Activated CD4-positive, alpha-beta T cell treated with anti-CD3 and anti-CD28 coated beads, Interleukin-2, amount 50 U/mL, for 48 hours (primary cell): Measurements from ENCODE around the gene MLIP.

Experiments used
- DNase-seq, 2 experiments: peaks; one replicate each; pipeline ENCODE4 v3.0.0-alpha.2; 2020

The MLIP gene

GRCh38 chr6:54286141-54286540, 174.9 kb downstream of the MLIP start:
- no peak for DNase-seq

GRCh38 chr6:54288474-54288873, 177.2 kb downstream of the MLIP start:
- DNase-seq = no peak

GRCh38 chr6:54289426-54289825, 178.2 kb downstream of the MLIP start:
- no peak for DNase-seq

- no peak for DNase-seq
These were observed 179.9 kb downstream of the MLIP start for GRCh38 chr6:54291146-54291545.

- DNase-seq = no peak
These were observed 180.5 kb downstream of the MLIP start for GRCh38 chr6:54291738-54292137.

GRCh38 chr6:54294965-54295532, 183.8 kb downstream of the MLIP start:
- DNase-seq = no peak

- DNase-seq = no peak
These were observed 188.5 kb downstream of the MLIP start for GRCh38 chr6:54299542-54300269.

- no peak for DNase-seq
These were observed 190.5 kb downstream of the MLIP start for GRCh38 chr6:54301770-54302169.

- DNase-seq = no peak
These were observed 196.2 kb downstream of the MLIP start for GRCh38 chr6:54307439-54307910.

GRCh38 chr6:54308289-54308985, 197.2 kb downstream of the MLIP start, which contains the start of gene TINAG:
TSS of gene TINAG (plus strand) at chr6:54308441. CDS start at chr6:54308551, 110 bp downstream.
- DNase-seq = no peak

GRCh38 chr6:54308986-54309315, 197.7 kb downstream of the MLIP start:
- DNase-seq = no peak

- DNase-seq = no peak
These were observed 199.3 kb downstream of the MLIP start for GRCh38 chr6:54310377-54311152.

GRCh38 chr6:54315656-54316055, 204.4 kb downstream of the MLIP start:
- no peak for DNase-seq
